ENCODE measurements around the gene PET117. TPM values are rescaled to one million over a fixed set of nuclear protein-coding genes. Genes with fewer than 3 reads are reported as not detected.

Gene PET117
- total and polyA plus RNA-seq, 2 donors (not counting 3 experiments of a cell fraction or from before 2014, with no cell fraction given), result 4.6 to 11.4 TPM

DNA sequence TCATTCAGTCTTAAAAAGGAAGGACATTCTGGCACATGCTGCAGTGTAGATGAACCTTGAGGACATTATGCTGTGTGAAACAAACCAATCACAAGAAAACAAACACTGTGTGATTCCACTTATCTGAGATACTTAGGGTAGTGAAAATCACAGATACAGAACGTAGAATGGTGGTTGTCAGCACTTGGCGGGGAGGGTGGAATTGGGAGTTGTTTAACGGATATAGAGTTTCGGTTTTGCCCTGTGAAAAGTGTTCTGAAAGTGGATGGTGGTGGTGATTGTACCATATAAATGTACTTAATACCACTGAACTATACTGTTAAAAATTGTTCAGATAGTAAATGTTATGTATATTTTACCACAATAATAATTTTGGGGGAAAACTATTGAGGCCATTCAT is 18.4 kb downstream of the PET117 start:
- dilution Hi-C loops (cut with MboI; ENCODE audit: extremely low pct_ligation_motif_present, low sequenced_read_pairs), result no loop called here
- Histone ChIP-seq H3K4me2 (ENCODE audit: insufficient read depth, low read length) (no peak overlapping the region), H2AFZ (ENCODE audit: low read depth, low read length) (no peak overlapping the region), H3K27me3 (ENCODE audit: control insufficient read depth in 2 of 2, insufficient read depth in 2 of 2, low read length in 2 of 2) (no peaks in the 10 kb centered on the region), H3K36me3 (ENCODE audit: control insufficient read depth in 2 of 2, extremely low read depth in 1 of 2, insufficient read depth in 2 of 2, low read length in 2 of 2) (peaks cover 2 to 4% of the 10 kb centered on the region in 2 experiments), H3K9me1 (replicated peaks; ENCODE audit: control insufficient read depth, extremely low read depth, insufficient read depth, low read length) (no peaks in the 10 kb centered on the region), H3K9me3 (replicated peaks; ENCODE audit: control insufficient read depth, insufficient read depth, low read length) (no peaks in the 10 kb centered on the region), H4K20me1 (replicated peaks; ENCODE audit: control insufficient read depth, extremely low read depth, insufficient read depth, low read length) (no peaks in the 10 kb centered on the region), H3K9ac (replicated peaks; ENCODE audit: extremely low read depth, insufficient read depth, low read length) (no peak overlapping the region), H3K79me2 (ENCODE audit: control insufficient read depth, insufficient read depth, low read length) (no peaks in the 10 kb centered on the region), H3K4me1 (ENCODE audit: control insufficient read depth, extremely low read depth, insufficient read depth, low read length) (no peaks in the 10 kb centered on the region), H3K27ac (ENCODE audit: insufficient read depth, low read depth, low read length) (no peak overlapping the region), H3K4me3 (replicated peaks in 1 of 3; ENCODE audit: insufficient read depth in 1 of 3, low read depth in 1 of 3, low read length in 3 of 3) (no peak overlapping the region)
- ChIA-PET POLR2A (no interaction called here), CTCF (no interaction called here)
- intact Hi-C loops (cut with micrococcal nuclease), result no loop called here
- TF ChIP-seq POLR2AphosphoS5 (IDR thresholded peaks at IDR 0.05; ENCODE audit: insufficient read depth, low read depth, low read length), result no peak
- TF ChIP-seq EZH2 (IDR thresholded peaks at IDR 0.05; ENCODE audit: borderline replicate concordance, low read depth, low read length, severe bottlenecking), result no peak
- TF ChIP-seq POLR2A (IDR thresholded peaks at IDR 0.05; ENCODE audit: low read depth, low read length), result no peak
- TF ChIP-seq FOS (IDR thresholded peaks at IDR 0.05; ENCODE audit: borderline replicate concordance, insufficient read depth, low read length), result no peak
- no peak for TF ChIP-seq JUN (IDR thresholded peaks at IDR 0.05; ENCODE audit: borderline replicate concordance, insufficient read depth, insufficient read length, low read depth)
- DNase-seq (ENCODE audit: low read depth, low spot score), result no peak
- no TSS peak for BruUV-seq (replicated peaks)
- FAIRE-seq, result no peak

- no peak for FAIRE-seq
Measured at GRCh38 chr20:18164356-18164755, 26.7 kb downstream of the PET117 start.

More at GRCh38 chr20:18164356-18164755, 26.7 kb downstream of the PET117 start:
- POLR2A ChIA-PET, result no interaction called here
- no peaks in the 10 kb centered on the region for H3K9me3 ChIP-seq (replicated peaks; ENCODE audit: control insufficient read depth, insufficient read depth, low read length)
- no peaks in the 10 kb centered on the region for H3K79me2 ChIP-seq (ENCODE audit: control insufficient read depth, insufficient read depth, low read length)
- no peak overlapping the region for H2AFZ ChIP-seq (ENCODE audit: low read depth, low read length)
- no TSS peak for BruUV-seq (replicated peaks)
- dilution Hi-C loops (cut with MboI; ENCODE audit: extremely low pct_ligation_motif_present, low sequenced_read_pairs), result no loop called here
- H3K9ac ChIP-seq (replicated peaks; ENCODE audit: extremely low read depth, insufficient read depth, low read length), result no peak overlapping the region
- no peak overlapping the region for H3K27ac ChIP-seq (ENCODE audit: insufficient read depth, low read depth, low read length)
- DNase-seq (ENCODE audit: low read depth, low spot score), result no peak
- no peaks in the 10 kb centered on the region for H3K27me3 ChIP-seq (ENCODE audit: control insufficient read depth in 2 of 2, insufficient read depth in 2 of 2, low read length in 2 of 2)
- H3K36me3 ChIP-seq (ENCODE audit: control insufficient read depth in 2 of 2, extremely low read depth in 1 of 2, insufficient read depth in 2 of 2, low read length in 2 of 2), result peaks cover 0 to 12% of the 10 kb centered on the region in 2 experiments
- no peak overlapping the region for H3K4me2 ChIP-seq (ENCODE audit: insufficient read depth, low read length)
- H4K20me1 ChIP-seq (replicated peaks; ENCODE audit: control insufficient read depth, extremely low read depth, insufficient read depth, low read length), result no peaks in the 10 kb centered on the region
- H3K4me1 ChIP-seq (ENCODE audit: control insufficient read depth, extremely low read depth, insufficient read depth, low read length), result peaks cover 4% of the 10 kb centered on the region
- CTCF ChIA-PET, result no interaction called here
- TF ChIP-seq POLR2AphosphoS5 (IDR thresholded peaks at IDR 0.05; ENCODE audit: insufficient read depth, low read depth, low read length) (no peak), GATA2 (IDR thresholded peaks at IDR 0.05; ENCODE audit: insufficient read depth, insufficient read length, low read depth, low read length) (no peak), MYC (IDR thresholded peaks at IDR 0.05; ENCODE audit: low read depth, low read length) (no peak), CTCF (IDR thresholded peaks at IDR 0.05; ENCODE audit: extremely low read depth in 1 of 2, insufficient read depth in 1 of 2, low read depth in 1 of 2, low read length in 2 of 2) (no peak), EZH2 (IDR thresholded peaks at IDR 0.05; ENCODE audit: borderline replicate concordance, low read depth, low read length, severe bottlenecking) (no peak), FOS (IDR thresholded peaks at IDR 0.05; ENCODE audit: borderline replicate concordance, insufficient read depth, low read length) (no peak), MAX (IDR thresholded peaks at IDR 0.05; ENCODE audit: insufficient read depth, insufficient read length) (no peak), JUN (IDR thresholded peaks at IDR 0.05; ENCODE audit: borderline replicate concordance, insufficient read depth, insufficient read length, low read depth) (no peak)
- H3K4me3 ChIP-seq (replicated peaks in 1 of 3; ENCODE audit: insufficient read depth in 1 of 3, low read depth in 1 of 3, low read length in 3 of 3), result no peak overlapping the region
- H3K9me1 ChIP-seq (replicated peaks; ENCODE audit: control insufficient read depth, extremely low read depth, insufficient read depth, low read length), result no peaks in the 10 kb centered on the region
- intact Hi-C loops (cut with micrococcal nuclease), result no loop called here

Measured in endothelial cell of umbilical vein (primary cell).